Measurements from ENCODE around the gene HNRNPA2B1.
A peak's percentile ranks its signal among the peaks of the same experiment; 100 is the strongest.
"Not testable (repeated sequence)": the region's sequence is repeated elsewhere in the genome, so short reads cannot be mapped to it uniquely, and the experiment has no call there.

Gene HNRNPA2B1

GRCh38 chr7:26155531-26156375 is 44.8 kb downstream of the HNRNPA2B1 start:
- no peaks in the 10 kb centered on the region for H3K9me3 Mint-ChIP-seq
- peaks cover 55 to 73% of the 10 kb centered on the region in 2 donors for H3K4me1 Mint-ChIP-seq
- no peak for ATAC-seq (replicated peaks)
- peak overlapping the region; percentile 42 for H3K27ac Mint-ChIP-seq
- H3K36me3 Mint-ChIP-seq = no peaks in the 10 kb centered on the region
- peaks cover 0 to 3% of the 10 kb centered on the region in 2 donors for H3K27me3 Mint-ChIP-seq
- DNase-seq = no peak
- H3K4me3 Mint-ChIP-seq = no peak overlapping the region

GRCh38 chr7:26153823-26154783 is 46.4 kb downstream of the HNRNPA2B1 start:
- no peak for DNase-seq
- peak overlapping the region; percentile 71 for H3K27ac Mint-ChIP-seq
- H3K36me3 Mint-ChIP-seq = no peaks in the 10 kb centered on the region
- no peaks in the 10 kb centered on the region for H3K9me3 Mint-ChIP-seq
- peaks cover 51 to 69% of the 10 kb centered on the region in 2 donors for H3K4me1 Mint-ChIP-seq
- H3K4me3 Mint-ChIP-seq = peak overlapping the region; percentile 35 to 89
- H3K27me3 Mint-ChIP-seq = peaks cover 0 to 5% of the 10 kb centered on the region in 2 donors
- ATAC-seq (replicated peaks) = no peak

- Mint-ChIP-seq H3K4me3 (peak overlapping the region; percentile 89 to 93), H3K27me3 (peaks cover 0 to 5% of the 10 kb centered on the region in 2 donors), H3K4me1 (peaks cover 44 to 62% of the 10 kb centered on the region in 2 donors), H3K36me3 (no peaks in the 10 kb centered on the region), H3K9me3 (no peaks in the 10 kb centered on the region), H3K27ac (peak overlapping the region; percentile 53)
- DNase-seq = peak; percentile 8
- ATAC-seq (replicated peaks) = peak in 1 of 2 donors; percentile 13
Measured at GRCh38 chr7:26153241-26153822, 47.2 kb downstream of the HNRNPA2B1 start.

- peak overlapping the region; percentile 89 to 93 for H3K4me3 Mint-ChIP-seq
- H3K36me3 Mint-ChIP-seq, H3K9me3 Mint-ChIP-seq, H3K27me3 Mint-ChIP-seq: not testable (repeated sequence)
- ATAC-seq (replicated peaks) (peak; percentile 23 to 31), DNase-seq (peak; percentile 15)
- H3K4me1 Mint-ChIP-seq = peaks cover 41 to 56% of the 10 kb centered on the region in 2 donors
- peak overlapping the region; percentile 53 for H3K27ac Mint-ChIP-seq
Measured at GRCh38 chr7:26152782-26153240, 47.7 kb downstream of the HNRNPA2B1 start.

GRCh38 chr7:26151953-26152781 is 48.4 kb downstream of the HNRNPA2B1 start, which contains the start of gene NFE2L3:
NFE2L3 (plus strand) TSS chr7:26152198; CDS start chr7:26152499, 301 bp downstream.
- no peaks in the 10 kb centered on the region for H3K9me3 Mint-ChIP-seq
- DNase-seq (peak; percentile 75), ATAC-seq (replicated peaks) (peak; percentile 74 to 80)
- peaks cover 41 to 52% of the 10 kb centered on the region in 2 donors for H3K4me1 Mint-ChIP-seq
- peak within 1 kb of the TSS; percentile 93 to 96 for H3K4me3 Mint-ChIP-seq
- peaks cover 0 to 5% of the 10 kb centered on the region in 2 donors for H3K27me3 Mint-ChIP-seq
- no peaks in the 10 kb centered on the region for H3K36me3 Mint-ChIP-seq
- peak within 1 kb of the TSS; percentile 93 for H3K27ac Mint-ChIP-seq

GRCh38 chr7:26151650-26151952 is 48.9 kb downstream of the HNRNPA2B1 start:
- Mint-ChIP-seq H3K36me3 (no peaks in the 10 kb centered on the region), H3K4me3 (peak overlapping the region; percentile 93 to 96), H3K27ac (peak overlapping the region; percentile 93), H3K27me3 (peaks cover 0 to 5% of the 10 kb centered on the region in 2 donors), H3K9me3 (no peaks in the 10 kb centered on the region), H3K4me1 (peaks cover 38 to 47% of the 10 kb centered on the region in 2 donors)
- ATAC-seq (replicated peaks) (no peak), DNase-seq (no peak)

- peak overlapping the region; percentile 93 to 96 for H3K4me3 Mint-ChIP-seq
- H3K9me3 Mint-ChIP-seq = no peaks in the 10 kb centered on the region
- peak overlapping the region; percentile 72 for H3K27ac Mint-ChIP-seq
- H3K27me3 Mint-ChIP-seq = peaks cover 0 to 5% of the 10 kb centered on the region in 2 donors
- DNase-seq (no peak), ATAC-seq (replicated peaks) (no peak)
- H3K36me3 Mint-ChIP-seq = no peaks in the 10 kb centered on the region
- peaks cover 36 to 42% of the 10 kb centered on the region in 2 donors for H3K4me1 Mint-ChIP-seq
Measured at GRCh38 chr7:26151096-26151495, 49.5 kb downstream of the HNRNPA2B1 start.

GRCh38 chr7:26149391-26149977 is 51.1 kb downstream of the HNRNPA2B1 start:
- no peak for DNase-seq
- H3K4me3 Mint-ChIP-seq = no peak overlapping the region
- H3K36me3 Mint-ChIP-seq = no peaks in the 10 kb centered on the region
- no peak overlapping the region for H3K27ac Mint-ChIP-seq
- H3K4me1 Mint-ChIP-seq = peaks cover 27 to 30% of the 10 kb centered on the region in 2 donors
- peaks cover 6 to 11% of the 10 kb centered on the region in 2 donors for H3K27me3 Mint-ChIP-seq
- H3K9me3 Mint-ChIP-seq = no peaks in the 10 kb centered on the region
- ATAC-seq (replicated peaks) = no peak

- H3K4me3 Mint-ChIP-seq; DNase-seq; H3K27ac Mint-ChIP-seq; ATAC-seq (replicated peaks); H3K36me3 Mint-ChIP-seq; H3K9me3 Mint-ChIP-seq: not testable (repeated sequence)
- Mint-ChIP-seq H3K4me1 (peaks cover 15 to 18% of the 10 kb centered on the region in 2 donors), H3K27me3 (peaks cover 14 to 22% of the 10 kb centered on the region in 2 donors)
Measured at GRCh38 chr7:26148307-26148700, 52.2 kb downstream of the HNRNPA2B1 start.

GRCh38 chr7:26147646-26148306 is 52.8 kb downstream of the HNRNPA2B1 start:
- not testable (repeated sequence) for DNase-seq; H3K4me3 Mint-ChIP-seq; H3K9me3 Mint-ChIP-seq; ATAC-seq (replicated peaks); H3K36me3 Mint-ChIP-seq
- H3K27me3 Mint-ChIP-seq = peaks cover 17 to 25% of the 10 kb centered on the region in 2 donors
- H3K4me1 Mint-ChIP-seq = peaks cover 12 to 13% of the 10 kb centered on the region in 2 donors
- H3K27ac Mint-ChIP-seq = peak overlapping the region; percentile 73

- Mint-ChIP-seq H3K4me3 (no peak overlapping the region), H3K4me1 (peaks cover 12% of the 10 kb centered on the region in 2 donors), H3K27me3 (peaks cover 17 to 25% of the 10 kb centered on the region in 2 donors), H3K9me3 (no peaks in the 10 kb centered on the region), H3K36me3 (no peaks in the 10 kb centered on the region), H3K27ac (no peak overlapping the region)
- ATAC-seq (replicated peaks) = no peak
- no peak for DNase-seq
Measured at GRCh38 chr7:26147030-26147429, 53.5 kb downstream of the HNRNPA2B1 start.

GRCh38 chr7:26145238-26145637 is 55.3 kb downstream of the HNRNPA2B1 start:
- Mint-ChIP-seq H3K4me3 (no peak overlapping the region), H3K4me1 (no peaks in the 10 kb centered on the region), H3K27me3 (peaks cover 17 to 20% of the 10 kb centered on the region in 2 donors), H3K9me3 (no peaks in the 10 kb centered on the region), H3K27ac (no peak overlapping the region), H3K36me3 (no peaks in the 10 kb centered on the region)
- ATAC-seq (replicated peaks) = no peak
- no peak for DNase-seq
